Peyer's patch (tissue), 4 donors: ENCODE data around the gene CCDC192.
"Not testable (repeated sequence)": the region's sequence is repeated elsewhere in the genome, so short reads cannot be mapped to it uniquely, and the experiment has no call there.

Source experiments
- POLR2A ChIP-seq, 2 donors: fragments of 450-650 bp; IDR thresholded peaks; one replicate each; pipeline ENCODE4 v1.5.1; 2017; ENCODE audit warnings: antibody characterized with exemption in 2 of 2, mild to moderate bottlenecking in 2 of 2, moderate library complexity in 2 of 2
- TF ChIP-seq, protein P1 (sequence below), 6 experiments: fragments of 450-650 bp in 4 of 6; fragments of 200-600 bp in 2 of 6; sonication (generic) in 1 of 6; IDR thresholded peaks; one replicate each; pipeline ENCODE4 v1.5.1; 2017 to 2019; ENCODE audit warnings: antibody characterized with exemption in 6 of 6, mild to moderate bottlenecking in 3 of 6, moderate library complexity in 1 of 6

DNA sequence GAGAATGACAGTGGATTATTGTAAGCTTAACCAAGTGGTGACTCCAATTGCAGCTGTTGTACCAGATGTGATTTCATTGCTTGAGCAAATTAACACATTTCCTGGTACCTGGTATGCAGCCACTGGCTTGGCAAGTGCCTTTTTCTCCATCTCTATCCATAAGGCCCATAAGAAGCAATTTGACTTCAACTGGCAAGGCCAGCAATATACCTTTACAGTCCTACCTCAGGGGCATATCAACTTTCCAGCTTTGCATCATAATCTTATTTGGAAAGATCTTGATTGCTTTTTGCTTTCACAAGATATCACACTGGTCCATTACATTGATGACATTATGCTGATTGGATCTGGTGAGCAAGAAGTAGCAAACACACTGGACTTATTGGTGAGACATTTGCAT lies 26.2 kb upstream of the CCDC192 start:
- TF ChIP-seq POLR2A (IDR thresholded peaks at IDR 0.05): not testable (repeated sequence)
- TF ChIP-seq, protein P1, sequence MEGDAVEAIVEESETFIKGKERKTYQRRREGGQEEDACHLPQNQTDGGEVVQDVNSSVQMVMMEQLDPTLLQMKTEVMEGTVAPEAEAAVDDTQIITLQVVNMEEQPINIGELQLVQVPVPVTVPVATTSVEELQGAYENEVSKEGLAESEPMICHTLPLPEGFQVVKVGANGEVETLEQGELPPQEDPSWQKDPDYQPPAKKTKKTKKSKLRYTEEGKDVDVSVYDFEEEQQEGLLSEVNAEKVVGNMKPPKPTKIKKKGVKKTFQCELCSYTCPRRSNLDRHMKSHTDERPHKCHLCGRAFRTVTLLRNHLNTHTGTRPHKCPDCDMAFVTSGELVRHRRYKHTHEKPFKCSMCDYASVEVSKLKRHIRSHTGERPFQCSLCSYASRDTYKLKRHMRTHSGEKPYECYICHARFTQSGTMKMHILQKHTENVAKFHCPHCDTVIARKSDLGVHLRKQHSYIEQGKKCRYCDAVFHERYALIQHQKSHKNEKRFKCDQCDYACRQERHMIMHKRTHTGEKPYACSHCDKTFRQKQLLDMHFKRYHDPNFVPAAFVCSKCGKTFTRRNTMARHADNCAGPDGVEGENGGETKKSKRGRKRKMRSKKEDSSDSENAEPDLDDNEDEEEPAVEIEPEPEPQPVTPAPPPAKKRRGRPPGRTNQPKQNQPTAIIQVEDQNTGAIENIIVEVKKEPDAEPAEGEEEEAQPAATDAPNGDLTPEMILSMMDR (IDR thresholded peaks at IDR 0.05): not testable (repeated sequence)
